GM18499 (cell line): ENCODE data around the gene NPY.
"Not testable (repeated sequence)": the region's sequence is repeated elsewhere in the genome, so short reads cannot be mapped to it uniquely, and the experiment has no call there.

Experiments used
- ATAC-seq: cut with Tn5 transposase; IDR thresholded peaks from one replicate; pipeline ENCODE4 v1.9.1; 2021; ENCODE audit warnings: moderate number of reproducible peaks; ENCODE audit not compliant: insufficient read depth, unreplicated experiment

Gene NPY

GRCh38 chr7:24283897-24284698 lies at the start of gene NPY:
Gene NPY (plus strand): TSS chr7:24284190. CDS start chr7:24285241, 1,051 bp downstream.
- no peak for ATAC-seq

GRCh38 chr7:24239260-24239659 lies 44.7 kb upstream of the NPY start:
- ATAC-seq: no peak

GRCh38 chr7:24241206-24241605 lies 42.8 kb upstream of the NPY start:
- no peak for ATAC-seq

- ATAC-seq: no peak
Measured at GRCh38 chr7:24244554-24244953, 39.4 kb upstream of the NPY start.

- peak; percentile 61 for ATAC-seq
Measured at GRCh38 chr7:24245362-24245761, 38.6 kb upstream of the NPY start.

GRCh38 chr7:24249266-24249665 lies 34.7 kb upstream of the NPY start:
- ATAC-seq: no peak

- ATAC-seq: no peak
Measured at GRCh38 chr7:24251568-24251967, 32.4 kb upstream of the NPY start.

- no peak for ATAC-seq
Measured at GRCh38 chr7:24255139-24255538, 28.9 kb upstream of the NPY start.

GRCh38 chr7:24258324-24258723 lies 25.7 kb upstream of the NPY start:
- not testable (repeated sequence) for ATAC-seq

- ATAC-seq: no peak
Measured at GRCh38 chr7:24271938-24272337, 12.1 kb upstream of the NPY start.

GRCh38 chr7:24279512-24279911 lies 4.5 kb upstream of the NPY start:
- ATAC-seq: no peak

GRCh38 chr7:24283554-24283896 lies 465 bp upstream of the NPY start:
- ATAC-seq: no peak

- ATAC-seq: no peak
Measured at GRCh38 chr7:24284699-24285506, 913 bp downstream of the NPY start.

- peak; percentile 98 for ATAC-seq
Measured at GRCh38 chr7:24290004-24290641, 6.1 kb downstream of the NPY start.

- no peak for ATAC-seq
Measured at GRCh38 chr7:24291271-24291670, 7.3 kb downstream of the NPY start.

- no peak for ATAC-seq
Measured at GRCh38 chr7:24297362-24297761, 13.4 kb downstream of the NPY start.

- no peak for ATAC-seq
Measured at GRCh38 chr7:24298696-24299095, 14.7 kb downstream of the NPY start.

- no peak for ATAC-seq
Measured at GRCh38 chr7:24299192-24299591, 15.2 kb downstream of the NPY start.

GRCh38 chr7:24301703-24302102 lies 17.7 kb downstream of the NPY start:
- no peak for ATAC-seq

- ATAC-seq: no peak
Measured at GRCh38 chr7:24304494-24305095, 20.6 kb downstream of the NPY start.

- ATAC-seq: no peak
Measured at GRCh38 chr7:24307326-24307725, 23.3 kb downstream of the NPY start.
